Spleen (tissue), 11 donors: ENCODE results near the gene CD302. TPM values are rescaled to one million over a fixed set of nuclear protein-coding genes. Genes with fewer than 3 reads are reported as not detected.
"Not testable (repeated sequence)": the region's sequence is repeated elsewhere in the genome, so short reads cannot be mapped to it uniquely, and the experiment has no call there.

Experiments used
- DNase-seq: peaks from one replicate; pipeline ENCODE4 v3.0.0-alpha.2; 2020
- H3K27ac ChIP-seq, 8 donors: fragments of 200-600 bp; sonication (generic) in 7 of 8; 1 replicate in 4 of 8; 2 replicates in 4 of 8; pipeline versions ENCODE4 v1.5.0 to v1.8.0; 2016 to 2021; ENCODE audit warnings: inconsistent platforms in 4 of 8, mild to moderate bottlenecking in 4 of 8, moderate library complexity in 1 of 8
- H3K27me3 ChIP-seq, 7 donors: fragments of 200-600 bp; sonication (generic) in 6 of 7; replicated peaks in 1 of 7; 1 replicate in 4 of 7; 2 replicates in 3 of 7; pipeline versions ENCODE4 v1.5.0 to v1.8.0; 2016 to 2021; ENCODE audit warnings: inconsistent platforms in 3 of 7, mild to moderate bottlenecking in 1 of 7
- H3K36me3 ChIP-seq, 6 donors: fragments of 200-600 bp; sonication (generic) in 5 of 6; 1 replicate in 4 of 6; 2 replicates in 2 of 6; pipeline versions ENCODE4 v1.5.0 to v1.8.0; 2016 to 2021; ENCODE audit warnings: inconsistent platforms in 2 of 6
- H3K4me1 ChIP-seq, 6 donors: fragments of 200-600 bp; sonication (generic) in 5 of 6; 1 replicate in 3 of 6; 2 replicates in 3 of 6; pipeline versions ENCODE4 v1.5.0 to v1.8.0; 2016 to 2021; ENCODE audit warnings: inconsistent platforms in 3 of 6
- H3K4me3 ChIP-seq, 8 donors: fragments of 200-600 bp; sonication (generic) in 7 of 8; 1 replicate in 4 of 8; 2 replicates in 4 of 8; pipeline versions ENCODE4 v1.5.0 to v1.8.0; 2016 to 2021; ENCODE audit warnings: inconsistent platforms in 4 of 8, mild to moderate bottlenecking in 4 of 8, moderate library complexity in 2 of 8
- H3K9me3 ChIP-seq, 8 donors: fragments of 200-600 bp; sonication (generic) in 7 of 8; 1 replicate in 4 of 8; 2 replicates in 4 of 8; pipeline versions ENCODE4 v1.5.0 to v1.8.0; 2016 to 2021; ENCODE audit warnings: inconsistent platforms in 4 of 8
- CTCF ChIP-seq, 11 experiments: fragments of 200-600 bp in 7 of 11; fragments of 450-650 bp in 4 of 11; sonication (generic) in 4 of 11; IDR thresholded peaks in 8 of 11; conservative IDR thresholded peaks in 3 of 11; 1 replicate in 7 of 11; 2 replicates in 4 of 11; pipeline versions ENCODE4 v1.4.0 to v1.8.0; 2016 to 2021; ENCODE audit warnings: antibody characterized with exemption in 11 of 11, inconsistent platforms in 4 of 11, mild to moderate bottlenecking in 1 of 11
- POLR2A ChIP-seq, 3 donors: fragments of 450-650 bp; IDR thresholded peaks; one replicate each; pipeline ENCODE4 v1.5.1; 2017; ENCODE audit warnings: antibody characterized with exemption in 3 of 3, mild to moderate bottlenecking in 1 of 3
- POLR2AphosphoS5 ChIP-seq, 3 donors: sonication (generic); formaldehyde crosslinking; IDR thresholded peaks; one replicate each; pipeline ENCODE4 v1.5.1; 2017; ENCODE audit warnings: antibody characterized with exemption in 3 of 3
- WGBS, 5 donors: extraction: QIAGEN DNeasy Blood & Tissue Kit in 3 of 5; methylation state at CpG; one replicate each; pipeline versions ENCODE4 v1.1.5 to v1.1.7; 2013 to 2018; 5-methylcytosine and 5-hydroxymethylcytosine counted together
- intact Hi-C: fragments of 100-400 bp; cut with DNase I; formaldehyde crosslinking; loops from one replicate; pipeline ENCODE4 v1.15.0; 2023; ENCODE audit warnings: low total_unique reads
- polyA plus RNA-seq, 3 donors: library from polyadenylated mRNA; stranded (reverse); fragments of 200-250 nt; gene quantifications; one replicate each; pipeline ENCODE4 v1.2.1, GENCODE V29; 2013
- total RNA-seq, 7 donors: library from RNA; depleted of rRNA in 3 of 7; stranded (reverse); fragments of >200 nt in 3 of 7; fragmentation: NEBNext Ultra II Directional in 4 of 7; extraction: Animal tissue kit (Norgen Biotek cat#: 25700) in 4 of 7; gene quantifications; one replicate each; pipeline versions ENCODE4 v1.1.0 to v1.2.1, GENCODE V29; 2016 to 2021
- donor health status: healthy with polysubstance abuse.
- donor health status: DM: no; HTN: no; CAD: no; lungs with moderate emphysema.
- donor health status: DM: no; HTN: no; CAD: no.
- donor health status: Bipolar disorder and iron deficiency.
- donor health status: healthy.
- donor health status: DM: no; HTN: no; CAD: no.
- donor health status: DM: yes; HTN: yes; CAD: no.

Gene CD302
- total and polyA plus RNA-seq, 10 donors: 8.6 to 103 (median 46.0) TPM

GRCh38 chr2:159832858-159833257 is 34.9 kb upstream of the CD302 start:
- intact Hi-C loops: no loop called here
- H3K4me3 ChIP-seq: no peak overlapping the region
- peaks cover 2 to 95% (median 33%) of the 10 kb centered on the region in 6 donors for H3K36me3 ChIP-seq
- H3K27ac ChIP-seq: no peak overlapping the region
- no peak for DNase-seq
- no peak for TF ChIP-seq POLR2A (IDR thresholded peaks at IDR 0.05)
- TF ChIP-seq CTCF (IDR thresholded peaks at IDR 0.05 in 8 of 11, conservative IDR thresholded peaks at IDR 0.05 in 3 of 11): no peak
- TF ChIP-seq POLR2AphosphoS5 (IDR thresholded peaks at IDR 0.05): no peak
- peaks cover 0 to under 1% (median 0%) of the 10 kb centered on the region in 8 donors for H3K9me3 ChIP-seq
- no peaks in the 10 kb centered on the region for H3K4me1 ChIP-seq
- no peaks in the 10 kb centered on the region for H3K27me3 ChIP-seq

GRCh38 chr2:159832026-159832425 is 34.0 kb upstream of the CD302 start:
- no peak for DNase-seq
- peaks cover 0 to 9% (median 7%) of the 10 kb centered on the region in 8 donors for H3K9me3 ChIP-seq
- TF ChIP-seq CTCF (IDR thresholded peaks at IDR 0.05 in 8 of 11, conservative IDR thresholded peaks at IDR 0.05 in 3 of 11) (no peak), POLR2A (IDR thresholded peaks at IDR 0.05) (no peak), POLR2AphosphoS5 (IDR thresholded peaks at IDR 0.05) (no peak)
- H3K27me3 ChIP-seq: no peaks in the 10 kb centered on the region
- no peaks in the 10 kb centered on the region for H3K4me1 ChIP-seq
- H3K36me3 ChIP-seq: peaks cover 2 to 94% (median 32%) of the 10 kb centered on the region in 6 donors
- no peak overlapping the region for H3K4me3 ChIP-seq
- no peak overlapping the region for H3K27ac ChIP-seq
- intact Hi-C loops: no loop called here
- 88 to 95% (median 94%) methylated on average over 7 of the region's 7 CpGs for WGBS, 5 donors

GRCh38 chr2:159829376-159829775 is 31.4 kb upstream of the CD302 start:
- WGBS, 5 donors: 84 to 92% (median 92%) methylated on average over 1 of the region's 1 CpG
- H3K27ac ChIP-seq: no peak overlapping the region
- TF ChIP-seq POLR2AphosphoS5 (IDR thresholded peaks at IDR 0.05) (no peak), POLR2A (IDR thresholded peaks at IDR 0.05) (no peak), CTCF (IDR thresholded peaks at IDR 0.05 in 8 of 11, conservative IDR thresholded peaks at IDR 0.05 in 3 of 11) (no peak)
- no peak for DNase-seq
- H3K4me1 ChIP-seq: no peaks in the 10 kb centered on the region
- H3K27me3 ChIP-seq: no peaks in the 10 kb centered on the region
- intact Hi-C loops: no loop called here
- H3K9me3 ChIP-seq: peaks cover 0 to 9% (median 7%) of the 10 kb centered on the region in 8 donors
- H3K4me3 ChIP-seq: no peak overlapping the region
- H3K36me3 ChIP-seq: peaks cover 2 to 84% (median 30%) of the 10 kb centered on the region in 6 donors

- H3K36me3 ChIP-seq: peaks cover 0 to 78% (median 26%) of the 10 kb centered on the region in 6 donors
- no peak for TF ChIP-seq CTCF (IDR thresholded peaks at IDR 0.05 in 8 of 11, conservative IDR thresholded peaks at IDR 0.05 in 3 of 11)
- TF ChIP-seq POLR2A (IDR thresholded peaks at IDR 0.05): no peak
- no peak for TF ChIP-seq POLR2AphosphoS5 (IDR thresholded peaks at IDR 0.05)
- peaks cover 0 to 9% (median 7%) of the 10 kb centered on the region in 8 donors for H3K9me3 ChIP-seq
- H3K4me1 ChIP-seq: no peaks in the 10 kb centered on the region
- no peak overlapping the region for H3K4me3 ChIP-seq
- intact Hi-C loops: no loop called here
- H3K27me3 ChIP-seq: no peaks in the 10 kb centered on the region
- WGBS, 5 donors: 93 to 100% (median 98%) methylated on average over 2 of the region's 2 CpGs
- DNase-seq: no peak
- H3K27ac ChIP-seq: no peak overlapping the region
Measured at GRCh38 chr2:159828738-159829137, 30.7 kb upstream of the CD302 start.

- peaks cover 0 to 68% (median 9%) of the 10 kb centered on the region in 6 donors for H3K36me3 ChIP-seq
- H3K4me3 ChIP-seq, intact Hi-C loops, H3K27me3 ChIP-seq, H3K27ac ChIP-seq, H3K4me1 ChIP-seq, DNase-seq, H3K9me3 ChIP-seq: not testable (repeated sequence)
- WGBS, 5 donors: 65 to 97% (median 95%) methylated on average over 4 of the region's 4 CpGs
Measured at GRCh38 chr2:159822478-159822833, 24.4 kb upstream of the CD302 start.

GRCh38 chr2:159821775-159822477 is 23.9 kb upstream of the CD302 start:
- DNase-seq, intact Hi-C loops, H3K27me3 ChIP-seq, H3K9me3 ChIP-seq, H3K4me1 ChIP-seq, H3K4me3 ChIP-seq, H3K27ac ChIP-seq: not testable (repeated sequence)
- WGBS, 5 donors: 88 to 98% (median 93%) methylated on average over 11 of the region's 11 CpGs
- H3K36me3 ChIP-seq: peaks cover 0 to 68% (median 7%) of the 10 kb centered on the region in 6 donors
